Measurements from ENCODE around the gene PMFBP1. TPM values are rescaled to one million over a fixed set of nuclear protein-coding genes. Genes with fewer than 3 reads are reported as not detected.

Gene PMFBP1
- total RNA-seq, 1 donor, result under 0.01 TPM

GRCh38 chr16:72105978-72106377 lies 66.0 kb downstream of the PMFBP1 start:
- H3K4me3 ChIP-seq (ENCODE audit: low read depth, low read length), result no peak overlapping the region
- TF ChIP-seq CTCF (IDR thresholded peaks at IDR 0.05; ENCODE audit: insufficient read depth, low read depth, low read length), result no peak
- no peak for DNase-seq (ENCODE audit: low read depth)

GRCh38 chr16:72104905-72105304 lies 67.0 kb downstream of the PMFBP1 start:
- H3K4me3 ChIP-seq (ENCODE audit: low read depth, low read length), result no peak overlapping the region
- TF ChIP-seq CTCF (IDR thresholded peaks at IDR 0.05; ENCODE audit: insufficient read depth, low read depth, low read length), result no peak
- DNase-seq (ENCODE audit: low read depth), result no peak

- DNase-seq (ENCODE audit: low read depth), result no peak
- H3K4me3 ChIP-seq (ENCODE audit: low read depth, low read length), result no peak overlapping the region
- no peak for TF ChIP-seq CTCF (IDR thresholded peaks at IDR 0.05; ENCODE audit: insufficient read depth, low read depth, low read length)
Measured at GRCh38 chr16:72101195-72101594, 70.8 kb downstream of the PMFBP1 start.

GRCh38 chr16:72099377-72099818 lies 72.6 kb downstream of the PMFBP1 start:
- peak; percentile 63 for TF ChIP-seq CTCF (IDR thresholded peaks at IDR 0.05; ENCODE audit: insufficient read depth, low read depth, low read length)
- DNase-seq (ENCODE audit: low read depth), result peak; percentile 49
- H3K4me3 ChIP-seq (ENCODE audit: low read depth, low read length), result no peak overlapping the region

- DNase-seq (ENCODE audit: low read depth), result no peak
- H3K4me3 ChIP-seq (ENCODE audit: low read depth, low read length), result no peak overlapping the region
- no peak for TF ChIP-seq CTCF (IDR thresholded peaks at IDR 0.05; ENCODE audit: insufficient read depth, low read depth, low read length)
Measured at GRCh38 chr16:72098936-72099335, 73.0 kb downstream of the PMFBP1 start.

- H3K4me3 ChIP-seq (ENCODE audit: low read depth, low read length), result peak overlapping the region; percentile 93
- no peak for DNase-seq (ENCODE audit: low read depth)
- no peak for TF ChIP-seq CTCF (IDR thresholded peaks at IDR 0.05; ENCODE audit: insufficient read depth, low read depth, low read length)
Measured at GRCh38 chr16:72094266-72094610, 77.7 kb downstream of the PMFBP1 start.
